H1 (cell line): ENCODE measurements around the gene MIPOL1. TPM values are rescaled to one million over a fixed set of nuclear protein-coding genes. Genes with fewer than 3 reads are reported as not detected.

Source experiments
- CTCF ChIA-PET: fragments of 300-600 bp; sonication (Branson Sonifier 250); formaldehyde crosslinking; loops from one replicate; lab custom pipeline; 2021; ENCODE audit not compliant: partially characterized antibody; lab: Charles Lee
- POLR2A ChIA-PET: fragments of 300-600 bp; sonication (Branson Sonifier 250); formaldehyde crosslinking; loops from one replicate; lab custom pipeline; 2021; ENCODE audit warnings: inconsistent platforms; ENCODE audit not compliant: partially characterized antibody; lab: Charles Lee
- DNase-seq, 2 experiments: peaks; one replicate each; pipeline versions ENCODE4 v3.0.0 to v3.0.0-alpha.2; 2010 to 2022; ENCODE audit warnings: low spot score in 2 of 2, low read depth in 1 of 2, mixed read lengths in 1 of 2
- FAIRE-seq: peaks from 2 replicates; lab custom pipeline; 2011; peaks lifted over from hg19 to GRCh38; lab: Jason Lieb, UNC
- H2AFZ ChIP-seq: 2 replicates; pipeline ENCODE4 v1.8.1; 2012; ENCODE audit warnings: low read length, inconsistent platforms
- H2AK5ac ChIP-seq: 2 replicates; pipeline ENCODE4 v1.6.1; 2013; ENCODE audit warnings: low read depth, low read length
- H2BK120ac ChIP-seq: replicated peaks from 2 replicates; pipeline ENCODE3; 2013; ENCODE audit warnings: low read depth, low read length, inconsistent platforms
- H2BK12ac ChIP-seq: 2 replicates; pipeline ENCODE4 v1.6.1; 2013; ENCODE audit warnings: low read depth, low read length
- H2BK15ac ChIP-seq: 2 replicates; pipeline ENCODE4 v1.6.1; 2013; ENCODE audit warnings: low read length
- H2BK20ac ChIP-seq: 2 replicates; pipeline ENCODE4 v1.6.1; 2013; ENCODE audit warnings: low read length
- H2BK5ac ChIP-seq: 2 replicates; pipeline ENCODE4 v1.6.1; 2013; ENCODE audit warnings: low read depth, low read length
- H3K14ac ChIP-seq: 2 replicates; pipeline ENCODE4 v1.6.1; 2013; ENCODE audit warnings: inconsistent platforms; ENCODE audit not compliant: insufficient read length
- H3K18ac ChIP-seq: 2 replicates; pipeline ENCODE4 v1.6.1; 2013; ENCODE audit warnings: low read length; ENCODE audit errors: extremely low read depth
- H3K23ac ChIP-seq: 2 replicates; pipeline ENCODE4 v1.6.1; 2013; ENCODE audit warnings: inconsistent platforms; ENCODE audit not compliant: insufficient read length
- H3K23me2 ChIP-seq: 2 replicates; pipeline ENCODE4 v1.6.1; 2013; ENCODE audit warnings: low read depth, low read length
- H3K27ac ChIP-seq: 2 replicates; pipeline ENCODE4 v1.6.1; 2011; ENCODE audit warnings: low read depth, low read length, inconsistent platforms
- H3K27me3 ChIP-seq, 4 experiments: replicated peaks in 1 of 4; 1 replicate in 1 of 4; 2 replicates in 3 of 4; pipeline versions ENCODE4 v1.6.1 to v1.8.1; 2011 to 2013; ENCODE audit warnings: low read length in 3 of 4, mild to moderate bottlenecking in 3 of 4, inconsistent platforms in 2 of 4, mixed read lengths in 2 of 4, moderate library complexity in 1 of 4; ENCODE audit not compliant: control insufficient read depth in 3 of 4, insufficient read depth in 3 of 4; ENCODE audit errors: extremely low read depth in 1 of 4
- H3K36me3 ChIP-seq, 4 experiments: 2 replicates each; pipeline versions ENCODE4 v1.6.1 to v1.8.1; 2011 to 2013; ENCODE audit warnings: mild to moderate bottlenecking in 4 of 4, low read length in 3 of 4, moderate library complexity in 2 of 4, control low read depth in 1 of 4, inconsistent platforms in 1 of 4; ENCODE audit not compliant: insufficient read depth in 4 of 4, control insufficient read depth in 2 of 4
- H3K4ac ChIP-seq: replicated peaks from 2 replicates; pipeline ENCODE3; 2013; ENCODE audit warnings: low read length, low read depth, mixed read lengths, inconsistent platforms; ENCODE audit not compliant: insufficient read length
- H3K4me1 ChIP-seq, 4 experiments: replicated peaks in 1 of 4; 1 replicate in 1 of 4; 2 replicates in 3 of 4; pipeline versions ENCODE4 v1.6.1 to v1.8.1; 2011 to 2013; ENCODE audit warnings: low read length in 3 of 4, inconsistent platforms in 2 of 4, mixed read lengths in 1 of 4; ENCODE audit not compliant: insufficient read depth in 4 of 4, control insufficient read depth in 3 of 4
- H3K4me2 ChIP-seq, 2 experiments: 2 replicates each; pipeline versions ENCODE4 v1.6.1 to v1.8.1; 2011 to 2013; ENCODE audit warnings: low read depth in 2 of 2, low read length in 2 of 2, control low read depth in 1 of 2, inconsistent platforms in 1 of 2, mild to moderate bottlenecking in 1 of 2; ENCODE audit not compliant: insufficient read depth in 1 of 2
- H3K4me3 ChIP-seq, 4 experiments: fragments of 200-600, 300-600 bp in 1 of 4; sonication (generic), shearing (Covaris generic), sonication (Bioruptor Twin) in 1 of 4; 2 replicates each; pipeline versions ENCODE4 v1.5.1 to v1.8.1; 2011 to 2016; ENCODE audit warnings: low read length in 4 of 4, low read depth in 3 of 4, control low read depth in 2 of 4, inconsistent platforms in 2 of 4, mild to moderate bottlenecking in 2 of 4, mixed read lengths in 1 of 4, moderate library complexity in 1 of 4; ENCODE audit not compliant: insufficient read depth in 2 of 4; ENCODE audit errors: extremely low read depth in 1 of 4
- H3K56ac ChIP-seq: replicated peaks from 2 replicates; pipeline ENCODE3; 2013; ENCODE audit warnings: low read depth, mild to moderate bottlenecking, mixed read lengths, low read length, inconsistent platforms; ENCODE audit not compliant: insufficient read length
- H3K79me1 ChIP-seq: 2 replicates; pipeline ENCODE4 v1.6.1; 2013; ENCODE audit warnings: low read depth, low read length, control low read depth
- H3K79me2 ChIP-seq, 2 experiments: 2 replicates each; pipeline versions ENCODE4 v1.6.1 to v1.8.1; 2012 to 2013; ENCODE audit warnings: low read length in 2 of 2, mild to moderate bottlenecking in 2 of 2, inconsistent platforms in 1 of 2; ENCODE audit not compliant: insufficient read depth in 2 of 2, control insufficient read depth in 1 of 2
- H3K9ac ChIP-seq, 4 experiments: replicated peaks in 1 of 4; 1 replicate in 1 of 4; 2 replicates in 3 of 4; pipeline versions ENCODE4 v1.6.1 to v1.8.1; 2011 to 2013; ENCODE audit warnings: low read depth in 3 of 4, low read length in 3 of 4, control low read depth in 2 of 4, mild to moderate bottlenecking in 2 of 4, moderate library complexity in 2 of 4, inconsistent platforms in 1 of 4; ENCODE audit errors: extremely low read depth in 1 of 4
- H3K9me3 ChIP-seq, 2 experiments: 2 replicates each; pipeline versions ENCODE4 v1.6.1 to v1.8.1; 2012 to 2013; ENCODE audit warnings: mild to moderate bottlenecking in 2 of 2, moderate library complexity in 2 of 2, control low read depth in 1 of 2, inconsistent platforms in 1 of 2, low read depth in 1 of 2, low read length in 1 of 2, mixed read lengths in 1 of 2; ENCODE audit not compliant: insufficient read depth in 2 of 2
- H4K20me1 ChIP-seq, 2 experiments: replicated peaks in 1 of 2; 2 replicates each; pipeline versions ENCODE3 to v1.8.1; 2011 to 2013; ENCODE audit warnings: inconsistent platforms in 2 of 2, low read length in 2 of 2, mild to moderate bottlenecking in 1 of 2; ENCODE audit not compliant: insufficient read depth in 2 of 2, control insufficient read depth in 1 of 2
- H4K5ac ChIP-seq: 2 replicates; pipeline ENCODE4 v1.6.1; 2013; ENCODE audit warnings: low read length, low read depth, mixed read lengths, inconsistent platforms; ENCODE audit not compliant: insufficient read length
- H4K8ac ChIP-seq: 2 replicates; pipeline ENCODE4 v1.8.0; 2013; ENCODE audit warnings: mild to moderate bottlenecking, moderate library complexity, low read length, inconsistent platforms; ENCODE audit not compliant: insufficient read depth; ENCODE audit errors: extremely low read depth
- H4K91ac ChIP-seq: replicated peaks from 2 replicates; pipeline ENCODE3; 2013; ENCODE audit warnings: low read length, mixed read lengths, inconsistent platforms; ENCODE audit not compliant: insufficient read length
- BCL11A ChIP-seq, 2 experiments: IDR thresholded peaks; one replicate each; pipeline ENCODE4 v1.6.1; 2011; ENCODE audit warnings: low read depth in 2 of 2, low read length in 2 of 2, mild to moderate bottlenecking in 2 of 2
- BRCA1 ChIP-seq: IDR thresholded peaks from 2 replicates; pipeline ENCODE4 v1.6.1; 2012; ENCODE audit warnings: low read depth, low read length, improper control_type of control experiment
- CHD1 ChIP-seq: IDR thresholded peaks from 2 replicates; pipeline ENCODE4 v1.6.1; 2012; ENCODE audit warnings: low read depth, low read length, improper control_type of control experiment
- CREB1 ChIP-seq: IDR thresholded peaks from 2 replicates; pipeline ENCODE4 v1.6.1; 2012; ENCODE audit warnings: inconsistent platforms
- GABPA ChIP-seq: IDR thresholded peaks from 2 replicates; pipeline ENCODE4 v1.6.1; 2011; ENCODE audit warnings: mild to moderate bottlenecking, low read length, moderate library complexity, borderline replicate concordance; ENCODE audit not compliant: insufficient read depth
- PHF8 ChIP-seq: fragments of 200-600 bp; sonication (generic); conservative IDR thresholded peaks from 2 replicates; pipeline ENCODE4 v1.7.1; 2012; ENCODE audit warnings: low read depth, mild to moderate bottlenecking, inconsistent platforms, low read length, moderate library complexity
- RAD21 ChIP-seq, 2 experiments: IDR thresholded peaks in 1 of 2; conservative IDR thresholded peaks in 1 of 2; 2 replicates each; pipeline ENCODE4 v1.6.1; 2011; ENCODE audit warnings: low read depth in 2 of 2, low read length in 2 of 2, improper control_type of control experiment in 1 of 2, inconsistent platforms in 1 of 2, mild to moderate bottlenecking in 1 of 2, moderate library complexity in 1 of 2
- SP2 ChIP-seq: IDR thresholded peaks from 2 replicates; pipeline ENCODE4 v1.6.1; 2012; ENCODE audit warnings: mild to moderate bottlenecking, low read length, inconsistent platforms
- SP4 ChIP-seq: IDR thresholded peaks from 2 replicates; pipeline ENCODE4 v1.6.1; 2012; ENCODE audit warnings: low read length, inconsistent platforms
- TCF12 ChIP-seq: IDR thresholded peaks from 2 replicates; pipeline ENCODE4 v1.6.1; 2011; ENCODE audit warnings: low read depth, mild to moderate bottlenecking, low read length
- TEAD4 ChIP-seq: IDR thresholded peaks from 2 replicates; pipeline ENCODE4 v1.6.1; 2012; ENCODE audit warnings: low read depth, low read length, inconsistent platforms, mixed read lengths
- WGBS, 2 experiments: shearing (Covaris generic) in 1 of 2; methylation state at CpG; one replicate each; pipeline versions ENCODE4 v1.1.6 to v1.1.7; 2013 to 2015; ENCODE audit warnings: low lambda C conversion rate in 2 of 2, mixed read lengths in 2 of 2, inconsistent platforms in 1 of 2, low coverage in 1 of 2, missing lambda C conversion rate in 1 of 2; ENCODE audit not compliant: insufficient replicate concordance in 2 of 2, insufficient coverage in 1 of 2, insufficient read length in 1 of 2; ENCODE audit errors: extremely low coverage in 1 of 2, missing lambda C conversion rate in 1 of 2; 5-methylcytosine and 5-hydroxymethylcytosine counted together
- polyA plus RNA-seq, 7 experiments: library from polyadenylated mRNA; depleted of rRNA in 3 of 7; stranded (reverse) in 5 of 7; unstranded in 2 of 7; fragments of >200 nt in 5 of 7; fragments of 200-250 nt in 2 of 7; gene quantifications; 1 replicate in 5 of 7; 2 replicates in 1 of 7; 4 replicates in 1 of 7; pipeline versions ENCODE4 v1.2.1 to v1.2.3, GENCODE V29; 2011 to 2013; ENCODE audit warnings: missing spikeins in 2 of 7, mixed read lengths in 2 of 7
- total RNA-seq: library from RNA; stranded (reverse); fragmentation: NEBNext Ultra II Directional; extraction: Animal tissue kit (Norgen Biotek cat#: 25700); gene quantifications from 2 replicates; pipeline ENCODE4 v1.2.1, GENCODE V29; 2021

MIPOL1 gene
- total and polyA plus RNA-seq, 2 of the 8 experiments (the other 6 are each of a cell fraction or from before 2014, with no cell fraction given): 2.8 to 23.9 TPM

DNA sequence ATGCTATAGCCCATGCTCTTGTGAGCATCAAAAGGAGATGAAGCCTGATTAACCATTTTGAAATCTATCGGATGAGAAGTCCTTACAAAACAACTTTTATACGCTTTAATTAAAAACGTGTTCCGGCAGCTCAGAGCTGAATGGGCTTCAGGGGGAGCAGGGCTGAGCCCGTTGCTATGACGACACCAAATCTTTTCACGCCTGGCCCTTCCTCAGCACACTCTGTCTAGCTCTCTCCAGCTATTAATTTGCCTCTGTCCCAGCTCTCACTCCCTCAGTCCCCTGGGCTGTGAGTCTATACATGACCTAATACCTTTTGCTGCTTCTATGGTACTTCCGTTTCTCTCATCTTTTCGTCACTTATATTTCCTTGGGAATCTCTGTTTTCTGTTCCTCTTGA, 381.5 kb downstream of the MIPOL1 start:
- H2BK12ac ChIP-seq: no peak overlapping the region
- H4K5ac ChIP-seq: no peak overlapping the region
- H2BK15ac ChIP-seq: no peak overlapping the region
- no peak overlapping the region for H2BK5ac ChIP-seq
- H2BK20ac ChIP-seq: no peak overlapping the region
- no peaks in the 10 kb centered on the region; a peak in 1 of 8 replicates for H3K36me3 ChIP-seq
- H3K79me1 ChIP-seq: no peaks in the 10 kb centered on the region
- H3K14ac ChIP-seq: no peak overlapping the region
- H2BK120ac ChIP-seq: no peak overlapping the region
- H4K91ac ChIP-seq: no peak overlapping the region
- no peaks in the 10 kb centered on the region for H3K79me2 ChIP-seq
- H3K27me3 ChIP-seq: peaks cover 19 to 54% (median 43%) of the 10 kb centered on the region in 4 experiments
- H3K23ac ChIP-seq: no peak overlapping the region
- no peak for FAIRE-seq
- no peak overlapping the region for H3K4me2 ChIP-seq
- H3K18ac ChIP-seq: no peak overlapping the region
- H3K56ac ChIP-seq: no peak overlapping the region
- H2AFZ ChIP-seq: no peak overlapping the region
- ChIA-PET POLR2A (no interaction called here), CTCF (interaction anchor here (0.6 to 1.3 kb wide), 2 partner anchors 12 to 239 kb away, joined by 4 to 5 read pairs; no protein-coding TSS in a partner anchor)
- H4K8ac ChIP-seq: no peak overlapping the region
- no peak overlapping the region for H3K27ac ChIP-seq
- no peaks in the 10 kb centered on the region for H3K9me3 ChIP-seq
- no peak for TF ChIP-seq BCL11A (IDR thresholded peaks at IDR 0.05; ENCODE audit: low read depth in 2 of 2, low read length in 2 of 2)
- TF ChIP-seq CREB1: no peak
- TF ChIP-seq CHD1: no peak
- no peak for TF ChIP-seq TEAD4
- no peak for TF ChIP-seq RAD21 (IDR thresholded peaks at IDR 0.05 in 1 of 2, conservative IDR thresholded peaks at IDR 0.05 in 1 of 2; ENCODE audit: low read depth in 2 of 2, low read length in 2 of 2)
- no peak for TF ChIP-seq GABPA
- TF ChIP-seq TCF12: no peak
- no peak for TF ChIP-seq BRCA1
- no peak for TF ChIP-seq PHF8
- no peak for TF ChIP-seq SP4
- no peak for TF ChIP-seq SP2
- H4K20me1 ChIP-seq: peaks cover 0 to 2% of the 10 kb centered on the region in 2 experiments
- H3K4ac ChIP-seq: no peak overlapping the region
- H3K9ac ChIP-seq: peak overlapping the region in 1 of 4 experiments; percentile 8; a peak in 1 of 7 replicates
- DNase-seq: no peak
- H3K4me1 ChIP-seq: peaks cover 0 to 8% (median 2%) of the 10 kb centered on the region in 4 experiments; a peak in 4 of 7 replicates
- no peaks in the 10 kb centered on the region; the same call in 1 of the 2 replicates for H3K23me2 ChIP-seq
- H2AK5ac ChIP-seq: no peak overlapping the region
- H3K4me3 ChIP-seq: no peak overlapping the region
- WGBS, 2 experiments: 66% methylated on average over 9 of the region's 9 CpGs; no CpG with 5 or more reads in 1 of the 2 experiments
